NCI-H2196 (cell line): ENCODE data around the gene NPY2R.

Experiments
- DNase-seq: peaks from one replicate; lab custom pipeline; 2025; ENCODE audit not compliant: unreplicated experiment; lab: John Stamatoyannopoulos, UW

NPY2R gene

GRCh38 chr4:155248002-155248896 lies 39.8 kb downstream of the NPY2R start:
- no peak for DNase-seq

GRCh38 chr4:155249016-155249566 lies 40.7 kb downstream of the NPY2R start:
- no peak for DNase-seq

- DNase-seq = no peak
These were observed 43.9 kb downstream of the NPY2R start for GRCh38 chr4:155252327-155252726.

- no peak for DNase-seq
These were observed 55.0 kb downstream of the NPY2R start for GRCh38 chr4:155263480-155263879.

GRCh38 chr4:155265113-155265512 lies 56.7 kb downstream of the NPY2R start:
- no peak for DNase-seq
